ENCODE data around the gene PINLYP. TPM values are rescaled to one million over a fixed set of nuclear protein-coding genes. Genes with fewer than 3 reads are reported as not detected.

The PINLYP gene
- total RNA-seq, 1 experiment from 2014 or later: not detected

DNA sequence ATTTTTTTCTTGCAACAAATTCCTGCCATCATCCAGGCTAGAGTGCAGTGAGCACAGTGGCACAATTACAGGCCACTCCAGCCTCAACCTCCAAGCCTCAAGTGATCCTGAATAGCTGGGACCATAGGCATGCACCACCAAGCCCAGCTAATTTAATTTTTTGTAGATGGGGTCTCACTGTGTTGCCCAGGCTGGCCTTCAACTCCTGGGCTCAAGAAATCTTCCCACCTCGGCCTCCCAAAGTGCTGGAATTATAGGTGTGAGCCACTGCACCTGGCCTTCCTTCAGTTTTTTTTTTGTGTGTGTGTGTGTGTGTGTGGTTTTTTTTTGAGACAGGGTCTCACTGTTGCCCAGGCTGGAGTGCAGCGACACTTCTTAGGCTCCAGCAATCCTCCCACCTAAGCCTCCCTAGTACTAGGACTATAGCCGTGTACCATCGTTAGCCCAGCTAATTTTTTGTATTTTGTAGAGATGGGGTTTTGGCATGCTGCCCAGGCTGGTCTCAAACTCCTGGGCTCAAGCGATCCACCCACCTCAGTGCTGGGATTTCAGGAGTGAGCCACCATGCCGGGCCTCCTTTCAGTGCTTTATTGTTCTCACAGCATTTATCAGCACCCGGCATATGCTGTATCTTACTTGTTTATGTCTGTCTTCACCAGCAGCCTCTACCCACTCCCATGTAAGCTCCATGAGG is 30.4 kb downstream of the PINLYP start:
- DNase-seq (ENCODE audit: low spot score): no peak

DNA sequence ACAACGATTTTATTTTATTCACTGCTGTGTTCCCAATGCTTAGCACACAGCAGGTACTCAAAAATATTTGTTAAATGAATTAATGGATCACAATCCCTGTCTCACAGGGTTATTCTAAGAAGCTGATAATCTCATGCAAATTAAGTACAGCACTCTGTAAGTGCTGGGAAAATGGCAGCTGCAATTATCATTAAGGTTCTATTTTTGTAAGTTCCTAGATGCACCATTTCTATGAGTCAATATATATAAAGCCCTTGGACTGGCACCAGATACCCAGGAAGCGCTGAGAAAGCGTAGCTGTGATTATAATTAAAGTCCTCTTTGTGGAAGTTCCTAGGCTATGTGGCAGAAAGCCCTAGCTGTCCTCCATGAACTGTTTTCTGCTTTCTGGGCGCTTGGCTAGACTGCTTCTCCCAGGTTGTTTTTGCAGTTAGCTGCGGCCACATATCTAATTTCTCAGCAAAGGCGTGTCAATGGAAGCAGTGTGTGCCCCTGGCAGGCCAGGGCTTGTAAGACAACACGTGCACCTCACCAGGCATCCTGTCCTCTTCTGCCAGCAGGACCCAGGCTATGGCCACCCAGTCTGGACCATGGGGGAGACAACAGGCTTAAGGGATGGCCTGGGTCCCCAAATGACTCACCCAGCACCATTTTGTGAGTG is 31.1 kb downstream of the PINLYP start:
- DNase-seq (ENCODE audit: low spot score): no peak

DNA sequence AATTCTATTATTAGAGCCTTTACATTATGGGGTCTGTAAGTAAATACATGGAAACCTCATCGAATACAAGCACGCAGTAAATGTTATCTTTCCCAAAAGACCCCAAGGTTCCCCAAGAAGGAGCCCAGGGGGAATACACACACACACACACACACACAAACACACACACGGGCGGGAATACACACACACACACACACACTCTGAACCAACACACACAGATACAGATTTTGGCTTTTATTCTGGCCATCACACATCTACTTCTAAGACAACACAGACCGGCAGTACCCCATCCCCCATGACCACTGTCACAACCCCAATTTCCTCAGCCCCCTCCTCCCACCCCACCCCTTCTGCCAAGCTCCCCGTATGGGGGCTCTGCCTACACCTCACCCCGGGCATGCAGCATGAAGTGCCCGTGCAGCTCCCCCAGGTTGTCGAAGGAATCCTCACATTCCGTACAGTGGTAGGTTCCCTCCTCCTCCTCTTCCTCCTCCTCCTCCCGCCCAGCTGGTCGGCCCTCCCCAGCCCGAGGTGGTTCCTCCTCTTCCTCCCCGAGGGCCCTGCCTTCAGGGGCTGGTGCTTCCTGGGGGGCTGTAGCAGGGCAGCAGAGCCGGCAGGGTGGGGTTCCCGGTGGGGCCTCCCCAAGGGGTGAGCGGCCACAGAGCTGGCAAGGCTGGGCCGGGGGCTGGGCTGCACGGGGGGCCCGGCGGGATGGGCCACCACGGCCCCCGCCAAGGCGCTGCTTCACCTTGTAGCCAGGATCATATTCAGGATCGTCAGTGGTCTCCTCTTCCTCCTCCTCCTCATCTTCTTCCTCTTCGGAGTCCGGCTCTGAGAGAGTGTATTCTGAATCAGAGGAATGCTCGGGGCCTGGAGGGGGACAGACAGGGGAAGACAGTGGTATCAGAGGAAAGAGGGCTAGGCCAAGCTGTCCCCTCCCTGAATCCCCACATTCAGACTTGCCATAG is 31.9 kb downstream of the PINLYP start:
- no peak for DNase-seq (ENCODE audit: low spot score)

DNA sequence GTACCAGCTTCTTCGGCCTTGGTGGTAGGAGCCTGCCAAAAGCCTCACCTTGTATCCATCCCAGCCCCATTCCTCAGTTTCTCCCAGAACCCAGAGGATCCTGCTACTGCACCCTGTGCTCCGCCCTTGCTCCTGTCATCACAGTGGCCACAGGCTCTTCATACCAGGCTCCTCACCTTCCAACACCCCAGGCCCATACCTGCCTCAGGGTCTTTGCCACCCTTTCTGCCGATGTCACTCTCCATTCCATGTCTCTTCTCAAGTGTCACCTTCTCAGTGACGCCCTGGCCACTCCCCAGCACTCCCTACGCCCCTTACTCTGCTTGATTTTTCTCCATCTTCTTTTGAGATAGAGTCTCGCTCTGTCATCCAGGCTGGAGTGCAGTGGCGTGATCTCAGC is 34.3 kb downstream of the PINLYP start:
- DNase-seq (ENCODE audit: low spot score): no peak

DNA sequence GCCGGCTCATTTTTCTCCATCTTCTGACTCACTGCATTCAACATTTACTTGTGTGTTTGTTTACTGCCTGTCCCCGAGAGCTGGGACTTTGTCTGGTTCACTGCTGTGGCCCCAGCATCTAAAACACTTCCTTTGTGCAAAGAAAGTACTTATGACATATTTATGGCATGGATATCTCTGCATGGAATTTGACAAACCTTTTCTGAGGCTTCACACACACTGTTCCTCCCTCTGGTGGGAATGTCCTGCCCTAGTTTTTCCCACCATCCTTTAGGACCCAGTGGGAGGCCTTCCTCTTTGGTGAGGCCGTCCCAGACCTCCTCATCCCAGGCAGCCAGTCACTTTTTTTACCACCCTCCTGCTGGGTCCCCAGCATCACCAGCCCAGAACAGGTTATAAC is 34.9 kb downstream of the PINLYP start:
- DNase-seq (ENCODE audit: low spot score): peak; percentile 83

DNA sequence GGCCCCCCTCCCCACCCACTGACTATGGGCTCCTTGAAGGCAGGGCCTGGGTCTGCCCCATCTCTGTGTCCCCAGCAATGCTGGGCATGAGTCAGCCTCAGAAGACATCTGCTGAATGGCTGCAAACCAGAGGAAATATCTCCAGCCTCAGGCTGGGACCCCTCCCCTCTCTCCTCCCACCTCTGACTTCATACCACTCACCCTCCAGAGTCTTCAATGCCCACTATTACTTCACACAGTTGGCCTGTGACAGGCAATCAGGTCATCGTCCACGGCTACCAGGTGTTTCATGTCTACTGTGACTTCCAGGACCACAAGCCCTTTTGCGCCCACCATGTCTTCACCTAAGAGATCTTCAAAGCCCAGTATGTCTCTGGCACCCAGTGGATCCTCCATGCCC is 36.2 kb downstream of the PINLYP start, which contains the start of gene SRRM5:
Gene SRRM5, plus strand, starts transcription at position 301 of the 400 bp plus-strand sequence. Its CDS starts 34 bp downstream, at position 335.
- DNase-seq (ENCODE audit: low spot score): no peak

DNA sequence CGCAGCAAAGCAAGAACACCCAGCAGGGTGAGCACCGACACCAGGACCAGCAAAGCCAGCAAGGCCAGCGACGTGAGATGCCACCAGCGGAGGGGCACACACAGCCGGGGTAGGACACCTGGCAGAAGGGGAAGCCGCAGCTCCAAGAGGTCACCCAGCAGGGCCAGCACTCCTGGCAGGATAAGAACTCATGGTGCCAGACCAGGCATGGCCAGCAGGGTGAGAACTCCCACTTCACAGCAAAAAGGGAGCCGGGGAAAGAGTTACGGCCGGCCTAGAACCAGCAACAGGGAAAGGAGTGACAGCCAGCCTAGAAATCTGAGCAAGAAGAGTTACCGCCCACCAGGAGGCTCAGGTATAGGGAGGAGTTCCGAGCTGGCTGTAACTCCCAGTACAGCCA is 36.8 kb downstream of the PINLYP start:
- DNase-seq (ENCODE audit: low spot score): no peak

DNA sequence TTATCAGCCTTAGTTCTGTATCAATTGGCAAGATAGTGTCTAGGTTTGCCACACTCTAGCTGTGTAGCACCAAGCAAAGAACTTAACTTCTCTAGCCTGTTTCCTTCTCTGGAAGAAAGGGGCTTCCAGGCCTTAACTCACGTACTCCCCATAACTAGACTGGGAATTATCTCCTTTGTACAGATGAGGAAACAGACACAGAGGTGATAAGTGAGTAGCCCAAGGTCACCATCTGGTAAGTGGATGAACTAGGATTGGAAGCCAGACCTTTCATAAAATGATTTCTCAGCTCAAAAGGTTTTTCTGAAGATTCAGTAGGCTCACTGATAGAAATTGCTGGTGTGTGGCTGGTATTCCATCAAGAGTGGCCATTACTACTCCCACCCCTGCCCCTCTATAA is 40.7 kb downstream of the PINLYP start:
- no peak for DNase-seq (ENCODE audit: low spot score)

DNA sequence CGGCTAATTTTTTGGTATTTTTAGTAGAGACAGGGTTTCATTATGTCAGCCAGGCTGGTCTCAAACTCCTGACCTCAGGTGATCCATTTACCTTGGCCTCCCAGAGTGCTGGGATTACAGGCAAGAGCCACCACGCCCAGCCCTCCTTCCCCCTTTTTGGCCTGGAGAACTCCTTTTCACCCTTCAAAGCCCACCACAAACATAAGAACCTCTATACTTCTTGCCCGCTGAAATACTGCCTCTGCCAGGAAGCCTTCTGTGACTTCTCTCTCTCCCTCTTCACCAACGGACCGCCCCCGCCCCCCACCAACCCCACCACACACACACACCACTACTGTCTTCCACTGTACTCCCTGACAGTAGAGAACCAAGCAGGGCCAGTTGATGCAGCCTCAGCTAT is 41.4 kb downstream of the PINLYP start:
- no peak for DNase-seq (ENCODE audit: low spot score)

DNA sequence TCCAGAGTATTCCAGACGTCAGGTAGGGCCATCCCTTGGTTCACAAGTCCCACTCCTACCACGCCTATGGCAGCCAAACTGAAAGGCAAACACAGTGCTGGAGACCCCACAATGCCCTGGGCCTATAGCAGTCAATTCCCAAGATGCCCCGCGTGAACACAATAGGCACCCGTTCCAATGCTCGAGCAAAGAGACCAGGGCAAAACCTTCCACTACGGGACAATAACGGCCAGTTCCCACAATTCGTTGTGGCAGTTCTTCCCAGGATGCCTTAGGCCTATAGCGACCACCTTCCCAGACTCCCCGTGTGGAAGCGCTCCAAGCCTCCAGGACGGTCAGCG is 43.3 kb downstream of the PINLYP start:
- DNase-seq (ENCODE audit: low spot score): no peak

DNA sequence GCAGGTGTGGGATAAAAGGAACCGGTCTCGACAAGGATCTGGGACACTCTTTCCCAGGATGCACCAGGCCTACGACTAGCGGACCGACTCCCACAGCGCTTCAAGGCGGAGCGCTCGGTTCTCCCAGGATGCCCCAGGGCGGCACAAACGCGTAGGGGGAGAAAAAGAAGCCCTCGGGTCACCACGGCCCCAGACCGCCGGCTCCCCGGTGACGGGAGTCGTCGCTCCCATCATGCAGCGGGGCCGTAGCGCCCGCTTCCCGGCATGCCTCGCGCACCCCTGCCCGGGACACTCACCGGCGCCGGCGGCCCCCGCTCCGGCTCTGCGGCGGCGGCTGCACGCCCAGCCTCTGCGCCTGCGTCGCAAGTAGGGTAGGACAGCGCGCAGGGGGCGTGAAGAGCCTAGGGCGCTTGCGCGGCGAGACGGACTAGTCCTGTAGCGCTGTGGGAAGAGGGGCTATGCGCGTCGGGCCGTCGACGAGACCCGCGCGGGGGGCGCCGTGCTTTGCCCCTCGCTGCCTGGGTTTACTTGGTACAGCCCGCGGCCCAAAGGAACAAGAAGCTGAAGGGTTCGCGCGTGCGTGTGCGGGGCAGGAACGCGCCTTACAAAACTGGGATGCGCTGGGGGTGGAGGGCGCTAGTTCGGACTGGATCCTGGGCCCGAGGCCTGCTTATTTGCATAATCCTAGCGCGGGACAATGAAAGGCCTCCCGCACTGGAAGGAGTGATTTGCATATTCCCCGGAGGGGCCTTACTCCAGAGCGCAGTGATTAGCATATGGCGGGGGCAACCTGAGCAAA is 43.9 kb downstream of the PINLYP start, which contains the start of gene ZNF428:
Gene ZNF428, minus strand, starts transcription at position 368 of the 799 bp plus-strand sequence. CDS start 5,325 bp downstream, outside the sequence.
- DNase-seq (ENCODE audit: low spot score): peak; percentile 67

DNA sequence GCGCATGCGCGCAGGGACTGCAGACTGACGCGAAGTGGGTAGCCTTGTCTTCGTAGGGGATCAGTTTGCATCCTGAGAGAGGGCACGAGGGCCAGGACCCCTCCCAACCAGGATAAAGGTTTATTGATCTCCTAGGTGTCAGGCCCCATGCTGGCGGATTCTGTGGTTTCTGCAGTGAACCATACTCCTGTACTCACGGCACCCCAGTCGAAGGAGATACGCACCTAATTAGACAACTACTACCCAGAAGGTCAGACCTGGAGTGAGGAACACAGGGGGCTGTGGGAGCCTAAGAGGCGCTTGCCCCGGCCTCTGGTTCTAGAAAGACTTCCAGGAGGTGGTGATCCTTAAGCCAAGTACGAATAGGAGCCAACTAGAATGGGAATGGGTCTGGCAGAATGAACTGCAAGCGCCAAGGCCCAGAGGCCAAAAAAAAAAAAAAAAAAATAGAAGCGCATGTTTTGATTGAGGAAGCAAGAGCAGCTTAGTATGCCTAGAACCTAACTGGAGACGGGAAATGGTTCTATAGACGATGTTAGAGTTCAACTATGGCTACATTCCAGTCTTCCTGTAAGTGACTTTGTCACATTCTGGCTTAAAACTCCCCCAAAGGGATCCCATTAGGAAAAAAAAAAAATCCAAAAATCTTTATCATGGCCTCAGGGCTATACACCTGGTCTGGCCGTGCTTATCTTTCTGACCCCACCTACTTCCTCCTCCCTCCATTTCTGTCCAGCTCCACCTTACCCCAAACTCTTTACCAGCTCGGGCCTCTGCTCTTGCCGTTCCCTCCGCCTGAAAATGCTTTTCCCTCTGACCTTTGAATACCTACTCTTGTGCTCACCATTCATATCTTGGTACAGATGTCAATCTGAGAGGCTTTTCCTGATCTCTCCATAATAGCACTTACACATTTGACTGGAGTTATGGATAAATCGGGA is 44.7 kb downstream of the PINLYP start:
- DNase-seq (ENCODE audit: low spot score): no peak

DNA sequence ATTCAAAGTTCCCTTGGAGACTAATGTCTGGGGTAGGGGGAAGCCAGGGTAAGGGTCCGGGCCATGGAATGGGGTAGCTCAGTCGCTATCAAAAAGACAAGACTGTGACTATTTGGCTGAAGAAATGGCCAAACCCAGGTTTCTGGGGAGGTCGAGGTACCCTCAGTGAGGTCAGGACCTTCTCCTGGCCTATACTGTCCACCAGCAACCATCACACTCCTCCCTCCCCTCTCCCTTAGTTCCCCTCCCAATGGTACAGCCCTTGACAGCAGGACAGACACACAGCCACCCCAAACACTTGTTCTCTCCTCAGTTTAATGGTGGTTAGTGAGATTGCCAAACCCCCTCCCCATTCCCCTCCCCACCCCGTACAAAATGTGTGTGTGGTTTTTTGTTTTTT is 46.5 kb downstream of the PINLYP start:
- no peak for DNase-seq (ENCODE audit: low spot score)

DNA sequence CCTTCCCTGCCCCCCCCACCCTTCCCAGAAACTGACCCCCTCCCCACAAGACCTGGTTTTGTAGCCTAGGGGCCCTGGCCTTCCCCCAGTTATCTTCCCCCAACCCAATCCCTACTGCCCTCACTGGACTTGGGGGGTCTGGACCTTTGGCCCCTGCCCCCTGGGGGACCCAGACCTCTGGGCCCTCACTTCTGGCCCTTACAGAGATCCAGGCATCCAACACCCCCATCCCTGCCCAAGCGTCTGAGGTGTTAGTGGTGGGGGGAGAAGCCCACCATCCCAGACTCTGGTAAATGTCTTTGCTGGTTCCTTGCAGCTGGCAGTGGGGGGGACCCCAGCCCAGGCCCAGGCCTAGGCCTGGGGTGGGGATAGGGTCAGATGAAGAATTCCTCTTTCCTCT is 47.4 kb downstream of the PINLYP start:
- DNase-seq (ENCODE audit: low spot score): no peak

DNA sequence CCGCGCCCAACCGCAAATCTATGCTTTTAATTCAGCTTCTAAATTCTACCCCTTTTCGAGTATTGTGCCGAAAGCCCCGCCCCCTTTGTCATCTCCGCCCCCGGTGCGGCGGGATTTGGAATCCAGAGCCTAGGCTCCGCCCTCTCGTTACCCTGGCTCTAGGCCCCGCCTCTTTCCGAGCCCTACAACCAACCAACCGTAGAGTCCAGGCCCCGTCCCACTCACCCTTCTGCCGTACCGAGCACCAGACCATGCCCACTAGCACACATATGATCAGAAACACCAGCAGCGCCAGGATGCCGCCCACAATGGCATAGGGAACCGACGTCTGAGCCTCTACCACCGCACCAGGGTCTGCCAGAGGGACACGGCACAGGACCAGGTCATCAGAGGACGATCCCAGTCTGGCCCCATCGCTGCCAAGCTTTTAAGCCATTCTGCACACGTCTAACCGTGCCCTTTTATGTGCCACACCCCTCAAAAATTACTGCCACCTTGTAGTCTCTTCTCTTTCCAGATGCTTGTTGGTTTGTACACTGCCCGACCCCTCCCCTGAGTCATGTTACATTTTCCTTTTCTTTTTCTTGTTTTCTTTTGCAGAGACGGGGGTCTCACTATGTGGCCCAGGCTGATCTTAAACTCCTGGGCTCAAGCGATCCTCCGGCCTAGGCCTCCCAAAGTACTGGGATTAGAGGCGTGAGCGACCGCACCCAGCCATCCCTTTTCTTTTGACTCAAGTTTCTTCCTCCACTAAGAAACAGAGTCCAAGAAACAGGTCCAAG is 48.5 kb downstream of the PINLYP start:
- DNase-seq (ENCODE audit: low spot score): no peak

DNA sequence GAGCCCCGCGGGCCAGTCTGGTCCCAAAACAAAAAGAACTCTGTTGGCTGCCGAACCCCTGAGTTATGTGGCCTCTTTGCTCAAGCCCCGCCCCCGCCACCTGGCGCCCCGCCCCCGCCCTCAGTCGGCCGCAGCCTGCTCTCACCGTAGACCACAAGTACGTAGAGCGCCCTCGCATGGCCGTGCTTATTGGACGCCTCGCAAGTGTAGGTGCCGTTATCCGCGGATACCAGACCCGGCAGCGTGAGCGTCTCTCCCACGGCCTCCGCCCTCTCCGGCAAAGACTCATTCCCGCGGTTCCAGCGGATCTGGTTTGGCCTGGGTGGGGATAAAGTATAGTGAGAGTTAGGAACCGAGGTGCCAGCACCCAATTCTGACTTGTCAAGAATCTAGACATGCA is 49.3 kb downstream of the PINLYP start:
- no peak for DNase-seq (ENCODE audit: low spot score)

DNA sequence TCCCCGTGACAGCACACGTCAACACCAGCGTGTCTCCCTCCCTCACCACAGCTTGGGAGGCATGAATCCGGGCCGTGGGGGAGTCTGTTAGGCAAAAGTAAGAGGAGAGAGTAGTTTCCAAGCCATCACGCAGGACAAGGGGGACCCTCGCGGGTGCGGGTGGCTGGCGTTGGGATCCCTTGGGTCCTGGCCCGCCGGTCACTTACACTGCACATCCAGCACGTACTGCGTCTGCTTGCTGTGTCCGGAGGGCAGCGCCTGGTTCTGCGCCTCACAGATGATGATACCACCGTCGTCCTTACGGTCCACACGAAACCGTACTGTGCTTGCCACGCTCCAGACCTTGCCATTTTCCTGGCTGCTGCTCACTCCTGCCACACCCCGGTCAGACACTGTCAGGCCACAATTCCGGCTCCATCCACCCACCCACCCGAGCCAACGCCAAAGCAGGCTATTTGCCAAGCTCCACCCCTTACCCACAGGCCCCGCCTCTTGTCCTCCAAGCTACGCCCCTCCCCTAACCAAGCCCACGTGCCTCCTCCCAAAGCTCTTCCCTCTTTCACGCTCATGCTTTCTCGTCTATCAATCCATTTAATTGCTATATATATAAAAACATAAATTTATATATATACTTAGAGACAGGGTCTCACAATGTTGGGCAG is 50.4 kb downstream of the PINLYP start:
- DNase-seq (ENCODE audit: low spot score): no peak

DNA sequence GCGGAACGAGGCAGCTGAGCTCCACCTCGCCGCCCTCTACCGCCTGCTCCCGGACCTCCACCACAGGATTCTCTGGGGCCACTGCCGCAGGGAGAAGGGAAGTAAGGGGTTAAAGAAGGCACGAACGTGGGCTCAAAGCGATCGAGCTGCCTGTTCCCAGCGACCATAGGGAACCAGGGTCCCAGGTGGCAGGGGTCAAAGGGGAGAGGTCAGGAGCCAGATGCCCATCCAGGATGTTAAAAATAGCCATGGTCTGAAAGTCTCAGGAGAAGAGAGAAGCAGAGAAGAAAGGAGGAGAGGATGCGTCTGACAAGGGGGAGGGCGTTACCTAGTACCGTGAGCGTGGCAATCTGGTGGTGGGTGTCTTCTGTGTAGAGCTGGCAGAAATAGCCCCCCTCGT is 51.2 kb downstream of the PINLYP start:
- DNase-seq (ENCODE audit: low spot score): no peak
